ENCODE results near the gene GDAP1L1.
"Not testable (repeated sequence)": the region's sequence is repeated elsewhere in the genome, so short reads cannot be mapped to it uniquely, and the experiment has no call there.

GDAP1L1 gene

GRCh38 chr20:44306927-44307326, 59.8 kb downstream of the GDAP1L1 start:
- DNase-seq = no peak

DNA sequence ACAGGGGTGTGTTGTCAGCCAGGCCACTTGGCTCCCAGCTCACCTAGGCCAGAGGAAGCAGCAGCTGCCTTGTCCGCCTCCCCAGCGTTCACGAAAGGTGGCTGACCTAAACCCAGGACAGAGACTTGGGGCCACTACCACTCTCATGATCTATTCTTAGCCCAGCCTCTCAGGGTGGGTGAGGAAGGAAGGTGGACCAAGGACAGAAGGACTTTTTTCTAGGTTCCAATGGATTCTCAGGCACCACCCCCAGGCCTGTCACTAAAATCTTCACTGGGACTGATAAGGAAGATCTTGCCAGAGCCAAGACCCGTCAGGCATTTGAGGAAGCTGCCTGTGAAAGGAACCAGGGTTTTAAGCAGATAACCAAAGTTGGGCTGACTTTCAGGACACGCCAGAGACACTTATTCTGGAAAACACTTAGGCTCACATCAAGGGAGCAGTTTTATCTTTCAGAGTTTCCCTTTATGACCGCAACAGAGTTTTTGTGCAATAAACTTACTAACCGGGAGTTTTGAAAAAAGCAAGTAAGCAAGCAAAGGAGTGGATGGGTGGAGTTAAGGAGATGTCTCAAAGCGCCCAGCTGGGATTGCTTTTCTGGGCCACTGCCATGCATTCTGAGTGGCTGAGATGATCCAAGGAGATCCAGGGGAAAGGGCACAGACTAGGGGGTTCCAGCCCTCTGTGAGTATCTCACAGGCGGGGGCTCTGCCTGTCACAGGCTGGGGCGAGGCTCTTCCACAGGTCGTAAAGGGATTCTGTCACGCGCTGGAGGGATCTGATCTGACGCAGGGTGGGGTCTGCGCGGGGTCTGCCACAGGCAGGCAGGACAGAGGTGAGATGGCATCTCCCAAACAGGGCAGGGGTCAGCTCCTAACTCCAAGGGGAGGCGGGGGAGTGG, 62.9 kb downstream of the GDAP1L1 start:
- DNase-seq = no peak

DNA sequence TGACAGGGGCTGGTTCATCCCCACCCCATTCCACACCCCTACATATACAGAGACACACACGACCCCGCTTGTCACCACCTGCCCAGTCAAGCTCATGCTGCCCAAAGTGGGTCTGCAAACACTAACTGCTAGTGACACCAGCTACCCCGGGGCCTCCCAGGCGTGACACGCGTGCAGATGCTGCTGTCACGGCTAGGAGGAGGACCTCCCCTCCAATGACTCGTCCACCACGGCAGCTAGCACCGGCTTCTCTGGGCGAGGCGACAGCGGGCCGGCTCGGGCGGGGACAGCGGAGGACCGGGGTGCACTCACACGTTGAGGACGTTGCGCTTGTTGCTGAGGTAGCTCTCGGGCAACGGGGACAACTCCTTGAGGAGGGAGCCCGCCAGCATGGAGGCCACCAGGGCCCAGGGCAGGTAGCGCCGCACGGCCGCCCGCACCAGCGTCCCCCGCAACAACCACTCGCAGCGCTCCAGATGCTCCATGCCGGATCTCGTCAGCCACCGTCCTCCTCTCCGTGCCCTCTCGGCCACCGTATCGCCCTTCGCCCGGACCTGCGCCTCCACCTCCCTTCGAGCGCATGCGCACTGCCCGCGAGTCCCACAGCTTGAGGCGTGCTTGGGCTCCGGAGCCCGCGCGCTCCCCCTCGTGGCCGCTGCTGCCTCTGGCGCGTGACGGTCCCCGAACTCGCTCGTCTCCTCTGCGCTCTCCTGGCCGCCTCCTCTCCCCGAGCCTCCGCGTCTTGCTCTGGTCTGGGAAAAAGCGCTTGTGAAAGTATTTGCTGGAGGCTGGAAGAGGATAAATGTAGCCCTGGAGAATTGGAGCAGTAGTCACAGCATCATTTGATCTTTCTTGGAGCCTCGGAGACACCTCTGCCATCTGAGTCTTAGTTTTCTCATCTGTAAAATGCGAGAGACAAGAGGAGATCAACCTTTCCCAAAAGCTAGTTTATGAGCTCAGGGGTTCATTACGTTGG, 63.8 kb downstream of the GDAP1L1 start, which contains the start of gene FITM2:
TSS of gene FITM2 (minus strand) at position 539 of the 976 bp plus-strand sequence. CDS start at position 485, 54 bp downstream.
- peak; percentile 98 for DNase-seq

GRCh38 chr20:44314870-44315269, 67.8 kb downstream of the GDAP1L1 start:
- DNase-seq = no peak

GRCh38 chr20:44319839-44320422, 72.8 kb downstream of the GDAP1L1 start:
- DNase-seq = no peak

- no peak for DNase-seq
These were observed 77.2 kb downstream of the GDAP1L1 start for GRCh38 chr20:44324343-44324742.

GRCh38 chr20:44326391-44327159, 79.5 kb downstream of the GDAP1L1 start:
- no peak for DNase-seq

DNA sequence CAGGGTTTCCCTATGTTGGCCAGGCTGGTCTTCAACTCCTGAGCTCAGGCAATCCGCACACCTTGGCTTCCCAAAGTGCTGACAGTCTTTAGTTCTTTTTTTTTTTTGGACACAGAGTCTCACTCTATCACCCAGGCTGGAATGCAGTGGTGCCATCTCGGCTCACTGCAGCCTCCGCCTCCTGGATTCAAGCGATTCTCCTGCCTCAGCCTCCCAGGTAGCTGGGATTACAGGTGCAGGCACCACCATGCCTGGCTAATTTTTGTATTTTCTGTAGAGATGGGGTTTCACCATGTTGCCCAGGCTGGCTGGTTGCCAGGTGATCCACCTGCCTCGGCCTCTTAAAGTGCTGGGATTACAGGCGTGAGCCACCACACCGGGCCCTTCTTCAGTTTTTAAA, 80.6 kb downstream of the GDAP1L1 start:
- not testable (repeated sequence) for DNase-seq

DNA sequence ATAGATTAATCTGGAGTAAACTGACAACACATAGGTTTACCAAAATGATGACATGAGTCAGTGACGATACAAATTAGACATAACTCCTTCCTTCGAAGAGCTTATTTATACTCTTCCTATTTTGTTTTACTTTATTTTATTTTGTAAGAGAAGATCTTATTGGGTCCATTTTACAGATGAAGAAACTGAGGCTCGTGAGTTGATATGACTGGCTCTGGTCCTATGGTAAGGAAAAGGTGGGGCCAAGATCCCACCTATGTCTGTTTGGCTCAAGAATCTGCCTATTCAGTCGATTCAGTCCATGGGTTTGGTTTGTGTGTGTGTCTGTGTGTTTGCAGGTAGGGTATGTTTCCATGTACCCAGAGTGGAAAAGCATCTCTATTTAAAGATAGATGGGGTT, 81.3 kb downstream of the GDAP1L1 start:
- no peak for DNase-seq

Data from CD4-positive, alpha-beta T cell treated with Interleukin-10 for 1 hour (primary cell).